ENCODE measurements around the gene SLC35G4. TPM values are rescaled to one million over a fixed set of nuclear protein-coding genes. Genes with fewer than 3 reads are reported as not detected.

Gene SLC35G4
- polyA plus RNA-seq, 1 donor (not counting 4 experiments of a cell fraction or from before 2014, with no cell fraction given), result not detected

DNA sequence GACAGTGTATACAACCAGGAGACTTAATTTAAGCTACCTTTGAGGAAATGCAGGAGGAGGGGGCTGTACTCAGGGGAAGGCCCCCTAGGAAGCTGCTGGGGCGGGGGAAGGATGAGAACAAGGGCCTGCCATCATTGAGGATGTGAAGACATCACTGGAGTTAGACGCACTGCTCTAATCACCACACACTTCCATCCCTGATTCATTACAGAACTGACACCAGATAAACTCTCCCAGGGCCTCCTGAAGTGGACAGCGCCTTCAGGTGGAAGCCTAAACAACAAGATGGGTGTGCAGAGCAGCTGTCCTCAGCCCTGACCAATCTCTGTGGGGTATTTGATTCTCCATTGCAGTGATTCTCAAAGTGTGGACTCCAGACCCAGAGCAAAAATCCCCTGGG is 30.6 kb upstream of the SLC35G4 start:
- Histone ChIP-seq H3K27ac (ENCODE audit: control insufficient read depth, insufficient read depth, low read length) (no peak overlapping the region), H4K20me1 (ENCODE audit: control insufficient read depth, extremely low read depth, insufficient read depth, low read length) (no peaks in the 10 kb centered on the region), H3K4me3 (ENCODE audit: control insufficient read depth in 2 of 3, extremely low read depth in 1 of 3, insufficient read depth in 2 of 3, low read depth in 1 of 3, low read length in 3 of 3) (no peak overlapping the region), H3K9me1 (ENCODE audit: control insufficient read depth, extremely low read depth, insufficient read depth, low read length) (no peaks in the 10 kb centered on the region), H3K4me2 (ENCODE audit: control insufficient read depth, extremely low read depth, insufficient read depth, low read depth, low read length) (no peak overlapping the region), H3K4me1 (ENCODE audit: control insufficient read depth, extremely low read depth, insufficient read depth, low read length) (no peaks in the 10 kb centered on the region), H3K36me3 (ENCODE audit: control insufficient read depth in 2 of 2, extremely low read depth in 1 of 2, insufficient read depth in 2 of 2, low read length in 2 of 2) (no peaks in the 10 kb centered on the region), H3K9ac (ENCODE audit: control insufficient read depth, extremely low read depth, insufficient read depth, low read length) (no peak overlapping the region), H2AFZ (ENCODE audit: control insufficient read depth, low read length) (no peak overlapping the region), H3K27me3 (ENCODE audit: control insufficient read depth, extremely low read depth, insufficient read depth, low read length) (no peaks in the 10 kb centered on the region), H3K9me3 (ENCODE audit: control insufficient read depth, low read depth, low read length) (no peaks in the 10 kb centered on the region), H3K79me2 (ENCODE audit: control insufficient read depth, insufficient read depth, low read length) (no peaks in the 10 kb centered on the region)
- DNase-seq (ENCODE audit: low read depth, low spot score) (no peak), FAIRE-seq (no peak)
- no peak for TF ChIP-seq EZH2 (IDR thresholded peaks at IDR 0.05; ENCODE audit: low read length)
- no peak for TF ChIP-seq CTCF (optimal IDR thresholded peaks at IDR 0.05 in 1 of 3, IDR thresholded peaks at IDR 0.05 in 1 of 3, conservative IDR thresholded peaks at IDR 0.05 in 1 of 3; ENCODE audit: extremely low read depth in 1 of 3, insufficient read depth in 2 of 3, low read length in 3 of 3)
- dilution Hi-C loops (cut with MboI; ENCODE audit: extremely low pct_ligation_motif_present, low sequenced_read_pairs), result no loop called here

DNA sequence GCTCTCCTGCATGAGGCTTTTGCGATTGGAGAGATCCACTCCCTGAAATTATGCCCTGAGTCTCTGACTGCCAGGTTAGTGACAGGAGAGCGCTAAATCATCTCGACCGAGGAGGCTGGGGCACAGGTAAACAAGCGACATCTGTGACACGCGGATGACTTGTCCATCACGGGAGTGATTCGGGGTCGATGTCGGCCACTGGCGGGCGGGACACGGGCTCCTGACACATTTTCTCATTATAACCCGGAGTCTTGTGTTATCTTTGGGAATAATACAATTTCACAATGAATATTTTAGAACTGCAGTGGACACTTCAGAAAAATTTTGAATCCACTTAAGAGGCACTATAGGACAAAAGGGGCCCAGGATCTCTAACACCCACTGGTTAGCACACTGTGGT is 29.5 kb upstream of the SLC35G4 start:
- no peak overlapping the region for H3K4me3 ChIP-seq (ENCODE audit: control insufficient read depth in 2 of 3, extremely low read depth in 1 of 3, insufficient read depth in 2 of 3, low read depth in 1 of 3, low read length in 3 of 3)
- no peaks in the 10 kb centered on the region for H4K20me1 ChIP-seq (ENCODE audit: control insufficient read depth, extremely low read depth, insufficient read depth, low read length)
- H3K9me1 ChIP-seq (ENCODE audit: control insufficient read depth, extremely low read depth, insufficient read depth, low read length), result no peaks in the 10 kb centered on the region
- H3K79me2 ChIP-seq (ENCODE audit: control insufficient read depth, insufficient read depth, low read length), result no peaks in the 10 kb centered on the region
- dilution Hi-C loops (cut with MboI; ENCODE audit: extremely low pct_ligation_motif_present, low sequenced_read_pairs), result no loop called here
- no peak overlapping the region for H3K4me2 ChIP-seq (ENCODE audit: control insufficient read depth, extremely low read depth, insufficient read depth, low read depth, low read length)
- FAIRE-seq (no peak), DNase-seq (ENCODE audit: low read depth, low spot score) (no peak)
- H3K9ac ChIP-seq (ENCODE audit: control insufficient read depth, extremely low read depth, insufficient read depth, low read length), result no peak overlapping the region
- no peaks in the 10 kb centered on the region for H3K27me3 ChIP-seq (ENCODE audit: control insufficient read depth, extremely low read depth, insufficient read depth, low read length)
- TF ChIP-seq CTCF (optimal IDR thresholded peaks at IDR 0.05 in 1 of 3, IDR thresholded peaks at IDR 0.05 in 1 of 3, conservative IDR thresholded peaks at IDR 0.05 in 1 of 3; ENCODE audit: extremely low read depth in 1 of 3, insufficient read depth in 2 of 3, low read length in 3 of 3), result no peak
- TF ChIP-seq EZH2 (IDR thresholded peaks at IDR 0.05; ENCODE audit: low read length), result no peak
- H3K4me1 ChIP-seq (ENCODE audit: control insufficient read depth, extremely low read depth, insufficient read depth, low read length), result no peaks in the 10 kb centered on the region
- H3K9me3 ChIP-seq (ENCODE audit: control insufficient read depth, low read depth, low read length), result no peaks in the 10 kb centered on the region
- no peaks in the 10 kb centered on the region for H3K36me3 ChIP-seq (ENCODE audit: control insufficient read depth in 2 of 2, extremely low read depth in 1 of 2, insufficient read depth in 2 of 2, low read length in 2 of 2)
- no peak overlapping the region for H2AFZ ChIP-seq (ENCODE audit: control insufficient read depth, low read length)
- H3K27ac ChIP-seq (ENCODE audit: control insufficient read depth, insufficient read depth, low read length), result no peak overlapping the region

All from keratinocyte (primary cell).